HepG2 (cell line): Measurements from ENCODE around the gene STK11. TPM values are rescaled to one million over a fixed set of nuclear protein-coding genes. Genes with fewer than 3 reads are reported as not detected.

Source experiments
- AKNA ChIP-seq: sonication (generic); formaldehyde crosslinking; IDR thresholded peaks from 2 replicates; pipeline ENCODE4 v1.4.0; 2020; ENCODE audit warnings: missing genetic modification reagents, borderline replicate concordance
- GATAD1 ChIP-seq: IDR thresholded peaks from 2 replicates; pipeline ENCODE4 v1.6.1; 2016; ENCODE audit warnings: missing genetic modification reagents, missing compliant biosample characterization
- IRX3 ChIP-seq: sonication (generic); formaldehyde crosslinking; IDR thresholded peaks from 2 replicates; pipeline ENCODE4 v1.8.1; 2023; ENCODE audit warnings: mild to moderate bottlenecking, low read depth, missing genetic modification reagents, borderline replicate concordance
- NR2F2 ChIP-seq: IDR thresholded peaks from 2 replicates; pipeline ENCODE4 v1.6.1; 2012; ENCODE audit warnings: low read depth, inconsistent platforms, borderline replicate concordance
- PRDM4 ChIP-seq: sonication (generic); formaldehyde crosslinking; IDR thresholded peaks from 2 replicates; pipeline ENCODE4 v1.9.0; 2021; ENCODE audit warnings: missing genetic modification reagents, borderline replicate concordance
- SIN3A ChIP-seq: IDR thresholded peaks from 2 replicates; pipeline ENCODE4 v1.6.1; 2011; ENCODE audit warnings: low read depth, mild to moderate bottlenecking, control low read depth, low read length, borderline replicate concordance
- ZNF143 ChIP-seq: sonication (generic); formaldehyde crosslinking; IDR thresholded peaks from 2 replicates; pipeline ENCODE4 v1.4.0; 2020; ENCODE audit warnings: missing genetic modification reagents
- ZNF160 ChIP-seq: sonication (generic); formaldehyde crosslinking; IDR thresholded peaks from 2 replicates; pipeline ENCODE4 v1.8.0; 2022; ENCODE audit warnings: mild to moderate bottlenecking, inconsistent platforms, missing genetic modification reagents
- ZNF20 ChIP-seq: sonication (generic); formaldehyde crosslinking; IDR thresholded peaks from 2 replicates; pipeline ENCODE4 v1.4.0; 2020; ENCODE audit warnings: mild to moderate bottlenecking, moderate library complexity, missing genetic modification reagents
- ZNF563 ChIP-seq: sonication (generic); formaldehyde crosslinking; IDR thresholded peaks from 2 replicates; pipeline ENCODE4 v1.8.0; 2022; ENCODE audit warnings: mild to moderate bottlenecking, moderate library complexity, missing genetic modification reagents
- polyA plus RNA-seq, 8 experiments: library from polyadenylated mRNA; depleted of rRNA in 3 of 8; stranded (reverse) in 7 of 8; unstranded in 1 of 8; fragments of >200 nt; fragmentation: Illumina TruSeq in 4 of 8; extraction: Trizol in 4 of 8; gene quantifications; 2 replicates each; pipeline versions ENCODE4 v1.2.1 to v1.2.3, GENCODE V29; 2011 to 2016; ENCODE audit warnings: low read depth in 4 of 8, missing spikeins in 1 of 8, mixed read lengths in 1 of 8; ENCODE audit not compliant: insufficient read depth in 1 of 8
- total RNA-seq, 5 experiments: library from RNA; depleted of rRNA; stranded (reverse); fragments of >200 nt; fragmentation: Illumina TruSeq; extraction: Trizol; gene quantifications; 2 replicates each; pipeline ENCODE4 v1.2.3, GENCODE V29; 2016; ENCODE audit warnings: low read depth in 1 of 5

Gene STK11
- total and polyA plus RNA-seq, 2 of the 13 experiments (the other 11 are each of a cell fraction or from before 2014, with no cell fraction given) = 27.5 to 43.6 TPM

- no peak for TF ChIP-seq NR2F2
- no peak for TF ChIP-seq GATAD1 (CRISPR knock-in tag)
- no peak for TF ChIP-seq PRDM4 (CRISPR knock-in tag)
- TF ChIP-seq AKNA = no peak
- TF ChIP-seq IRX3 (CRISPR knock-in tag) = no peak
- no peak for TF ChIP-seq ZNF563 (CRISPR knock-in tag)
- no peak for TF ChIP-seq ZNF20 (CRISPR knock-in tag)
- TF ChIP-seq SIN3A = no peak
- no peak for TF ChIP-seq ZNF160 (CRISPR knock-in tag)
- TF ChIP-seq ZNF143 (CRISPR knock-in tag) = no peak
These were observed 20.6 kb downstream of the STK11 start (continued) for GRCh38 chr19:1226227-1226518.
